ENCODE results near the gene GLA.

Gene GLA

DNA sequence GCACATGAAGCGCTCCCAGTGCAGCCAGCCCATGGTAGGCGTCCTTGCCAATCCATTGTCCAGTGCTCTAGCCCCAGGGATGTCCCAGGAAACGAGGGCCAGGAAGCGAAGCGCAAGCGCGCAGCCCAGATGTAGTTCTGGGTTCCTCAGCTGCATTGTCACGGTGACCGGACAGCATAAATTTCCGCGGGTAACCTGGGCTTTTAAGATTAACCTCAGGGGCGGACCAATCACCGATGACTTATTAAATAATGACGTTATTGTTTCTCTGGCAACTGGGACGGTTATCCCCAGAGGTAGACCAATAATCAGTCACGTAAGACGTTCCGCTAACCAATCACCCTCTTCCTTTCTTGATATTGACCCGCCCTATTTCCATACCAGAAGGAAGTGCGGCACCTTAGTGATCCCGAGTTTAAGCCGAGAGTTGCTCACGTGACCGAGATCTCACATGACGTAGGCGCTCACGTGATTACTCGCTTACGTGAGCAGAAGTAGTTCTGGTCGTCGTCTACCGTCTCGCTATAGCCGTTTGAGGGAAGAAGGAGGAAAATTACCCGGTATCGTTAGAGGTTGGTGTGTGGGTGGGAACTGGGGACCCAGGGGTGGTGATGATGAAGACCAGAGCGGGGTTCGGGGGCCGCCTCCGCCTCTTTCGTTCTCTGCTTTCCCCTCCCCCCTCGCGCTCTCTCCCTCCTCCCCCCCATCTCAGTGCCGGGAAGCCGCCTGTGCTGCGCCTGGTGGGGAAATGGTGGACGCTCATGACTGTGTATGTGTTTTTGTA lies at the start of gene GLA, which contains the start of gene HNRNPH2:
GLA (minus strand) TSS at position 178 of the 784 bp plus-strand sequence; CDS start at position 156, 22 bp downstream.
HNRNPH2 (plus strand) TSS at position 475 of the 784 bp plus-strand sequence. CDS start 3,767 bp downstream, outside the sequence.
- DNase-seq = peak; percentile 88

GRCh38 chrX:101452056-101452455 lies 44.3 kb upstream of the GLA start:
- DNase-seq = no peak

- no peak for DNase-seq
Measured at GRCh38 chrX:101450961-101451360, 43.2 kb upstream of the GLA start.

GRCh38 chrX:101450085-101450484 lies 42.4 kb upstream of the GLA start:
- no peak for DNase-seq

DNA sequence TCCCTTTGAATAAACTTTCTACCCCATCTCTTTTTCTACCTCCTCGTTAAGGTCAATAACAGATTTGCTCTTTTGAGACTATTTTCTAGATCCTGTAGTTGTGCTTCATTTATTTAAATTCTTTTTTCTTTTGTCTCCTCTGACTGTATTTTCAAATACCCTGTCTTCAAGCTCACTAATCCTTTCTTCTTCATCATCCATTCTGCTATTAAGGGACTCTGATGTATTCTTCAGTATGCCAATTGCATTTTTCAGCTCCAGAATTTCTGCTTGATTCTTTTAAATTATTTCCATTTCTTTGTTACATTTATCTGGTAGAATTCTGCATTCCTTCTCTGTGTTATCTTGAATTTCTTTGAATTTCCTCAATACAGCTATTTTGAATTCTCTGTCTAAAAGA lies 41.6 kb upstream of the GLA start:
- no peak for DNase-seq

GRCh38 chrX:101442085-101442484 lies 34.4 kb upstream of the GLA start:
- DNase-seq = no peak

DNA sequence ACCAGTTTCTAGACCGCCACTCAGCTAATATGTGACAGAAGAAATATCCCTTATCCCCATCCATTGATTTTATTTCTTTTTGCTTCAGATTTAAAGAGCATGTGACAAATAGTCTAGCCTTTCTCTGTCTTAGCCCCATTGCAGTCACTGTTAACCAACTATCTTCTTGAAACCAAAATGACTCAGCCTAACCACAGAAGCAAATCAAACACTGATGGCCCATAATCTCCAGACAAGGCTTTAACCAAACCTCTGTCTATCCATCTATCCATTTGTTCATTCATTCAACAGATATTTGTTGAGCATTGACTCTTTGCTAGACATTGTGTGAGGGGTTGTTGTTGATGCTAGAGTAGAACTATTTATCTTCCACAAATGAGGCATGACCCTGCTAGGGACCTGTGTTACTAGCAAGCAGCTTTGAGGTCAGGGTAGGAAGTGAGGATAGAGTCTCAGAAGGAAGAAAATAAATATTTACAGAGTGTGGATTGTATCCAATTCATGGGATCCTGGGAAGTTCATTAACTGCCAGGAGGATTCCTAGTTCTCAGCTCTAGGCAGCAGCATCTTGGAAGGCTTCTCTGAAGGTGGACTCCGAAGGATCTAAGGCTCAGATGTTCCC lies 22.8 kb upstream of the GLA start:
- no peak for DNase-seq

DNA sequence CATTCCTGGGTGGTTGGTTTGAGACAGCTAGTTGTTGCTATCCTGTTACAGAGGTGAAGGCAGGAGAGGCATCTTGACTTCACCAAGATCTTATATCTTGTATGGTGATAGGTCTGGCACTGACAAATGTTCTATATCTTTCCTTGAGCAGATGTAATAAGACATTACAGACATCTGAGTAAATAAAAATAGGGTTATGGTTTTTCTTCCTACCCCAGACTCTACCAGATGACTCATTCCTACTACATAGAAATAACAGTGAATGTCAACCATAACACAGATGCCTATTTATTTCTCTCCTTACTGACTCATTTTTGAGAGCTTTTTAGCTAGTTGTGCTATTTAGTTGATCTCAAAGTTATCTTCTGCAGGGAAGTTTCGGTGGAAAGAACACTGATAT lies 22.2 kb upstream of the GLA start:
- DNase-seq = no peak

DNA sequence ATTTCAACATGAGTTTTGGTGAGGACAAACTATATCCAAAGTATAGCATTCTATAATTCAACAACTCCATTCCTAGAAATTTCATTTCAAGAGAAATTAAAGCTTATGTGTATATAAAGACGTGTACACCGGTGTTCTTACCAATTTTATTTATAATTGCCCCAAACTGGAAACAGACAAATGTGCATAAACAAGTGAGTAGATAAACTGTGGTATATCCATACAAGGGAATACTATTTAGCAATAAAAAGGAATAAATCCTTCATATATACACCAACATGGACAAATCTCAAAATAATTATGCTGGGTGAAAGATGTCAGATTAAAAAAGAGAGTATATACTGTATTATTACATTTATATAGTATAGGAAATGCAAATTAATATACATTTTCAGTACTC lies 20.2 kb upstream of the GLA start:
- DNase-seq = no peak

GRCh38 chrX:101419489-101419888 lies 11.8 kb upstream of the GLA start:
- no peak for DNase-seq

DNA sequence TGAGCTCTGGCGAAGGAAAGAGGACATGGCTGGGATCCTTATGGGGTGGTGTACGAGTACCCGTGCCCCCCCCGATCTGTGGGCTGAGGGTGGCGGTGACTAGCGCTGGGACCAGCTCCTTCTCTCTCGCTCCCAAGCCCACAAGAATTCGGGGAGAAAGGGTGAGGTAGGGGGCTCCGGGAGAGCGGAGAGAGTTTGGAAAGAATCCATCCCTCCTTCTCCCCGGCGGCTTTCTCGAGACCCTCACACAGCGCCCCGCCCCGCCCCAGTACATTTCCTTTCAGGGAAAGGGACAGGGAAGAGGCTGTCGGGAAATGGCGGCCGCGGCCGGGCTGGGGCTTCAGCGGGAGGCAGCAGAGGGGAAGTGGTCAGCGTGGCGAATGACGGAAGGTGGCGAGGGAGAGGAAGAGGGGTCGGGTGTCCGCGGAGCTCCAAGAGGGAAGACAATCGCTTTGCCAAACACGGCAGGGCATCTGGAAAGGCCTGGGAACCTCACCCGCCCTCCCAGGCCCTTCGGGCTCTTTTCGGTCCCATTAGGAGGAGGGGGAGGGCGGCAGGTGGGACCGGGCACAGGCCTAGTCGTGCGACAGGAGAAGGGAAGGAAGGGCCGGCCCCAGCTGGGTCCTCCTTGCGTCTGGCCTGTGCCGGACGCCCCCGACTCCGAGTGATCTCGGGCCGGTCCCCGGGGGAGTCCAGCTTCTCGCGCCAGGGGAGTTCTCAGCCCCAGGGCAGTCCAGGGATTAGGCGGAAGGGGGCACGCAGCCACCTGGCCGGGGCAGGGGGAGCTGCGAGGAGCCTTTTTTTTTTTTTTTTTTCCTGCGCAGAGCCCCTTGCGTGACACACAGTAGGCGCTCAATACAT lies 10.5 kb upstream of the GLA start:
- DNase-seq = peak; percentile 18

GRCh38 chrX:101417190-101417589 lies 9.5 kb upstream of the GLA start:
- no peak for DNase-seq

DNA sequence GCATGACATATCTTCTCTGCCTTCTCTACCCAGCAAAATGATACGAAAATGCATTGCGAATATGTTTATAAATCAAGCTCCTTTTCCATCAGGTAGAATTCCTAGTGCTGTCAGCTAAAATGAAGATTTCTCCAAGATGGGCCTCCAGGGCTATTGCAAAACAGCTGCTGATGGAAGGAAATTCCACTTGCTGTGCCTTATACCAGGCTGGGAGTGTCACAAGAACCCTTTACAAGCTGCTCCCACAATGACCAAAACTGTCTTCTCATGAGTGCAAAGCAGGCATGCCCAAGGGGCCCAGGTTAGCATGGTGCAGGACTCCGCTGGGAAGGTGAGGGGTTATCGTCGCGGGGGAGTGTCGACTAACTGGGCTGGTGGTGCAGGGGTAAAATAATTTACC lies 9.0 kb upstream of the GLA start:
- no peak for DNase-seq

DNA sequence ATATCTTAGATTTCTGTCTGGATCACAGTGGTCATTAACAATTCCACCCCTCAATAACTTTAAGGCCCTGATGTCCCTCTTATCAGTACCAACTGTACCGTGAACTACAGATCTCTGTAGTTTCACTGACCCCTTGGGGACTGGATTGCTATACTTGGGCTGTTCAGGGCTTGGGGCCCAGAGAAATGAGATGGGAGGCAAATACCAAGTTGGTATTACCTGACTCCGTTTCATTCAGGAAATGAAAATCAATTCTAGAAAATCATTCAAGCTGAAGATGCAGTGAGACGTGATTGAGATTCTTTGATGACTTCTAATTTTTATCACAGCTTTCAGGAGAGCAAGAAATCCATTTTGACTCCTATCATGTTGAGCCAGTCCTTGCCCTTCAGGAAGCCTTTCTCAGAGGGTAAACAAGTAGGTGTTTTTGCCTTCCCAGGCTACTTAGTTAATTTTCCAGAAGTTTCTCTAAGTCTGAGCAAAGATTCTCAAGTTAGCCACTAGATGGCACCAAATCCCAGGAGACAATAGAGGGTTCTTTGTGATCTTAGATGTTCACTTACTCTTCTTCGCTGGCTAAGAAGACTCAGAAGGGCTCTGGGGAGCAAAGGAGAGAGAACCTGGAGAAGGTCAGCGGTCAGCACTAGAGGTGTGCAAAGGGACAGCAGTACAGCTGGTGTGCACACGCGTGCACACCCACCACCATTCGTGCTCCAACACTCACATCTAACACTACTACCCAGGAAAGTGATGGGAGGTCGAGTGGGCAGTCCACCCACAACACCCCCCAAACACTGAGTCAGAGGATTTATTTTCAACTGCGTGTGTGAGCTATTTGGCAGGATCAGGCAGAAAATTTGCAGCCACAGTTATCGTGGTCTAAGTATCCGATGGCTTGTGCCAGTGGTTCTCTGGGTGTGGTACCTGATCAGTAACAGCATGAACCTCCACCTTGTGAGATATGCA lies 7.7 kb upstream of the GLA start:
- peak; percentile 38 for DNase-seq

DNA sequence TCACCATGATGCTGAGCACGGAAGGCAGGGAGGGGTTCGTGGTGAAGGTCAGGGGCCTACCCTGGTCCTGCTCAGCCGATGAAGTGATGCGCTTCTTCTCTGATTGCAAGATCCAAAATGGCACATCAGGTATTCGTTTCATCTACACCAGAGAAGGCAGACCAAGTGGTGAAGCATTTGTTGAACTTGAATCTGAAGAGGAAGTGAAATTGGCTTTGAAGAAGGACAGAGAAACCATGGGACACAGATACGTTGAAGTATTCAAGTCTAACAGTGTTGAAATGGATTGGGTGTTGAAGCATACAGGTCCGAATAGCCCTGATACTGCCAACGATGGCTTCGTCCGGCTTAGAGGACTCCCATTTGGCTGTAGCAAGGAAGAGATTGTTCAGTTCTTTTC lies 4.3 kb upstream of the GLA start:
- DNase-seq = no peak

- no peak for DNase-seq
Measured at GRCh38 chrX:101410461-101410860, 2.7 kb upstream of the GLA start.

- no peak for DNase-seq
Measured at GRCh38 chrX:101409043-101409442, 1.3 kb upstream of the GLA start.

- no peak for DNase-seq
Measured at GRCh38 chrX:101408532-101408841, 762 bp upstream of the GLA start.

GRCh38 chrX:101407167-101407747 lies 468 bp downstream of the GLA start:
- DNase-seq = no peak

GRCh38 chrX:101399825-101400224 lies 7.9 kb downstream of the GLA start:
- DNase-seq = no peak

DNA sequence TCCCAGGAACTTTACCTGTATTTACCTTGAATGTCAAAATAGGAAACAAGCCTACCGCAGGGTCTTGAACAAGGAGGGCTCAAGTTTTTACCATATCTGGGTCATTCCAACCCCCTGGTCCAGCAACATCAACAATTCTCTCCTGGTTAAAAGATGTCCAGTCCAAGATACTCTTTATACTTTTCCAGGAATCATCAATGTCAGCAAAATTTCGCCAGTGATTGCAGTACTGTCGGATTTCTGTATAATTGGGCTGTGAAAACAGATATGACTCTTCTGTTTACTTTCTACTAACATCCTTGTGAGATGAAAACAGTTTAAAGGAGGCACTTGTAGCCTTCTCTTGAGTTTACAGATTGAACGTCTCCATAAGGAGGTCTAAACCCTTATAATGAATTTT lies 9.0 kb downstream of the GLA start:
- DNase-seq = no peak

DNA sequence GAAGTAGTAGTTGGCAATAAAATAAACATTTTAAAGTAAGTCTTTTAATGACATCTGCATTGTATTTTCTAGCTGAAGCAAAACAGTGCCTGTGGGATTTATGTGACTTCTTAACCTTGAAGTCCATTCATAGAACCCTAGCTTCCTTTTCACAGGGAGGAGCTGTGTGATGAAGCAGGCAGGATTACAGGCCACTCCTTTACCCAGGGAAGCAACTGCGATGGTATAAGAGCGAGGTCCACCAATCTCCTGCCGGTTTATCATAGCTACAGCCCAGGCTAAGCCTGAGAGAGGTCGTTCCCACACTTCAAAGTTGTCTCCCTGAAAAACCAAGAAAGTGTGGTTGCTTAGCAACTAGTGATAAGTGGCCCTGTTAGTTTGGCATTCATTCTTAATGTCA lies 9.9 kb downstream of the GLA start:
- no peak for DNase-seq

Data from stimulated activated CD4-positive, alpha-beta T cell treated with anti-CD3 and anti-CD28 coated beads, Interleukin-4, amount 100 ng/mL, for 24 hours (primary cell).